BLaER1 treated with 17β-estradiol and CSF1 and Interleukin-3, amounts not matched to agents 10 nM and 100 nM (cell line): ENCODE data around the gene FTCDNL1.

Experiments
- H3K27ac ChIP-seq, 11 experiments: shearing (Covaris generic); formaldehyde crosslinking; 2 replicates each; pipeline ENCODE4 v1.8.1; 2022
- H3K27me3 ChIP-seq, 11 experiments: shearing (Covaris generic); formaldehyde crosslinking; 2 replicates each; pipeline ENCODE4 v1.8.1; 2022
- H3K36me3 ChIP-seq, 11 experiments: shearing (Covaris generic); formaldehyde crosslinking; 2 replicates each; pipeline ENCODE4 v1.8.1; 2022
- H3K4me1 ChIP-seq, 10 experiments: shearing (Covaris generic); formaldehyde crosslinking; 2 replicates each; pipeline ENCODE4 v1.8.1; 2022
- H3K4me2 ChIP-seq, 11 experiments: shearing (Covaris generic); formaldehyde crosslinking; 2 replicates each; pipeline ENCODE4 v1.8.1; 2022
- H3K4me3 ChIP-seq, 10 experiments: shearing (Covaris generic); formaldehyde crosslinking; 2 replicates each; pipeline ENCODE4 v1.8.1; 2022
- H3K9ac ChIP-seq, 11 experiments: shearing (Covaris generic); formaldehyde crosslinking; 2 replicates each; pipeline ENCODE4 v1.8.1; 2022
- H3K9me3 ChIP-seq, 11 experiments: shearing (Covaris generic); formaldehyde crosslinking; replicated peaks in 1 of 11; 2 replicates each; pipeline ENCODE4 v1.8.1; 2022
- H4K20me1 ChIP-seq, 11 experiments: shearing (Covaris generic); formaldehyde crosslinking; 2 replicates each; pipeline ENCODE4 v1.8.1; 2022
- Cebpa-rat ChIP-seq, 11 experiments: shearing (Covaris generic); IDR thresholded peaks; 2 replicates each; pipeline ENCODE4 v1.8.1; 2022

FTCDNL1 gene

DNA sequence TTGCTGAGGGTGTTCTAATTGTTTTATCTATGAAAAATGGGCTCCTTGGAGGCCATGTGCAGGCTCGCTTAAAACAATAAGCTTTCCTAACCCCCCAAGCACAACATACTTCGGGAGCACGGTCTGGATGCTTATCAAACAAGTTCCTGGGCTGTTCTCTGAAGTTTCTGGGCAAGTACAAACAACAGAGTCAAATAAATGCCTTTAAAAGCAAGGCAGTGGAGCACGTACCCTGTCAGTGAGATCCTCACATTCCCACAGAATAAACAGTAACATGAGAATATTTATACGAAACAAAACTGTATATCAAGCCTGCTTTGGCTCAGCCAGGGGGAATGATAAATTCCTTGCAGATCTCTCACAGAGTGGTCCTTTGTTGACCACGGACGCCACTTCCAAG lies 44.8 kb downstream of the FTCDNL1 start:
- Histone ChIP-seq H3K36me3 (no peaks in the 10 kb centered on the region), H4K20me1 (no peaks in the 10 kb centered on the region), H3K27ac (no peak overlapping the region), H3K27me3 (no peaks in the 10 kb centered on the region), H3K4me3 (no peak overlapping the region), H3K9me3 (peaks cover 0 to 8% (median 0%) of the 10 kb centered on the region in 11 experiments; a peak in 4 of 22 replicates), H3K9ac (no peak overlapping the region), H3K4me2 (no peak overlapping the region), H3K4me1 (peaks cover 0 to 8% (median 0%) of the 10 kb centered on the region in 10 experiments; a peak in 4 of 20 replicates)
- no peak for TF ChIP-seq Cebpa-rat (IDR thresholded peaks at IDR 0.05)

DNA sequence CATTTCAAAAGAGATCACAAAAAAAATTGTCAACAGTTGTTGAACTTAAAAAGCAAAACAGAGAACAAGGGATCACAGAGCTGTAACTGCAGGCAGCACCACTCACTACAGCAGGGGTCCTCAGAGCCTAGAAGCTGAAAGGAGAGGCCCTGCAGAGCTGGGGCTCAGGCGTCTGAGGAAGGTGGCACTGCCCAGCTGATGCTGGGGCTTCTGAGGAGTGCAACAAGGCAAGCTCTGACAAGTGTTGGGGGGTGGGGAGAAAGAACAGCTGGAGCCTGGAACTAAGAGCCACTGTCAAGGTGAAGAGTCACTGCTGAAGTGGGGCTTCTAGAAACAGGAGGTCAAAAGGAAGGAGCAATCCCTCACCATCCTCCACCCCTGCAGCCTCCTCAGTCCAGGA lies 46.2 kb downstream of the FTCDNL1 start:
- Histone ChIP-seq H3K9me3 (peaks cover 0 to 8% (median 0%) of the 10 kb centered on the region in 11 experiments; a peak in 4 of 22 replicates), H3K27me3 (no peaks in the 10 kb centered on the region), H3K36me3 (no peaks in the 10 kb centered on the region), H3K9ac (no peak overlapping the region), H3K27ac (no peak overlapping the region), H3K4me2 (peak overlapping the region in 5 of 11 experiments; percentile 0 to 25 (median 18); a peak in 4 of 22 replicates), H4K20me1 (no peaks in the 10 kb centered on the region), H3K4me3 (no peak overlapping the region), H3K4me1 (peaks cover 0 to 8% (median 0%) of the 10 kb centered on the region in 10 experiments; a peak in 2 of 20 replicates)
- TF ChIP-seq Cebpa-rat (IDR thresholded peaks at IDR 0.05), result no peak

DNA sequence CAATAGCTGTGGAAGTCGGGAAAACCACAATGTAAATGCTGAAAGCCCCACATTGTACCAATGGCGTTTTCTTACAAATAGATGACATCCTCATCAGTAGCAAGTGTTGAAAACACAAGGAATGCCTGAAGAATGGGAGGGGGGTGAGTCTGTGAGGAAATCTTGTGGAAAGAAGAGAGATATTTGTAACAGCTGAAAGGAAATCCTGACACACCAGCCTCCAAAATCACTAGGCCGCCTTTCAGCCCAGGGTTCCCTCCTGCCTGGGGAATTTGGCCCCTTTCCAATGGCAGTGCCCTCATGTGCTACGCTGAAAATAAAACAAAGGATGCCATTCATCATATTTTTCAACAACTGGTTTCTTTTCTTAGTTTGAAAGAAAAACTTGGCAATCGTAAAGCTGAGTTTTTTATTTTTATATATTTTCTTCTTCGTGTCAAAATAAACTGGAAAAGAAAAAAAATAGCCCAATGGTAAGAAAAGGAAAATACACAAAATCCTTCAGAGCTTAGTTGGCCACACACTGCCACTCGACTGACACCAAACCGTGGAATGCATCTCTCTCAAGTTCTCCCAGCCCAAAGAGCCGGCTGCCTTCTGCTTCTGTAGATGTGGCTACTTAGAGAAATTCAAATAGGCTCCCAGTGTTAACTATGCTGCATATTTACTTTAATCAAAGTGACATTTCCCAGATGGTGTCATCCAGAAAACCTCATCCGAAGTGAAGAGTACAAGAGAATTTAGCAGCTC lies 52.0 kb downstream of the FTCDNL1 start:
- no peaks in the 10 kb centered on the region for H3K27me3 ChIP-seq
- H4K20me1 ChIP-seq, result no peaks in the 10 kb centered on the region
- H3K27ac ChIP-seq, result no peak overlapping the region
- no peak overlapping the region for H3K9ac ChIP-seq
- H3K36me3 ChIP-seq, result no peaks in the 10 kb centered on the region
- H3K9me3 ChIP-seq, result no peaks in the 10 kb centered on the region
- no peak overlapping the region for H3K4me3 ChIP-seq
- no peak overlapping the region for H3K4me2 ChIP-seq
- no peak for TF ChIP-seq Cebpa-rat (IDR thresholded peaks at IDR 0.05)
- H3K4me1 ChIP-seq, result no peaks in the 10 kb centered on the region

DNA sequence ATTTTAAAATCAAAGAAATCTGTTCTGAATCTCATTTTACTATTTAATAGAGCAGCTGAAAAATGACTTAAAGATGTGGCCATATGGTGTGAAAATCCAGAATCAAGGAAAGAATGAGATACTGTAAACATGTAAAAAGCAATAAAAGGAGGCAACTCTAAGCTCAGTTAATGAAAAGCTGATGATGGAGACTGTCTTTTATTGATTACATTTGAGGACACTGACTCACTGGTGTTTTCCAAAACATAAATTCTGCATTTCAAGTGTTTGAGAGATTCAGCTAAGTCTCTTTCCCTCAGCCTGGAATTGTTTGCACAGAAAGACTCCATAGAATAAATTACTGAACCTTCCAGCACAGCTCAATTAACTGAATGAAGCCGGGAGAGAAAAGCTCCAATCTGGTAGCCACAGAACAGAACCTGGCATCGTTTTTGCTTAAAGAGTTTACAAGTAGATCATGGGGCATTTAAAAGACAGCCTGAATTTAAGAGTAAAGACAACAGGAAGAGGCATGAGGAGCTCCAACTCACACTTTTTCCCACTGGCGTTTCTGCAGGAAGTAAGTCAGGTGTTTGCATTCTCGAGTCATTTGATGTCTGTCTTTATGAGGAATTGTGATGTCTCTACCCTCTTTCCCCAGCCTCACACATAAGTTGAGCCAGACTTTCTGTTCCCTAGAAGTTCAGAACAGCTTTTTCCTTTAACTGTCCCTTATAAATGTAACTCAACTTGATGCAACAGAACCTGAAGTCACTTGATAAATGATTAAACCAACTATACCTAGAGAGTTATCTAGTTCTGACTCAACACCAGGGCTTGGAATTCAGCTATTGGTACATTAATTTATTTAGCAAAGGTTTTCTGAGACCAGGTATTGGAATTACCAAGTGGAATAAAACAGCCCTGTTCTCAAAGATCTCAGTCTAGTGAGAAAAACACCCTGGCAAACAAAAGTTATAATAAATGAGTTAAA lies 53.3 kb downstream of the FTCDNL1 start:
- Histone ChIP-seq H3K27ac (no peak overlapping the region), H3K9me3 (no peaks in the 10 kb centered on the region), H3K27me3 (no peaks in the 10 kb centered on the region), H3K4me3 (no peak overlapping the region), H3K9ac (no peak overlapping the region), H3K4me2 (no peak overlapping the region), H3K4me1 (no peaks in the 10 kb centered on the region), H4K20me1 (no peaks in the 10 kb centered on the region), H3K36me3 (no peaks in the 10 kb centered on the region)
- no peak for TF ChIP-seq Cebpa-rat (IDR thresholded peaks at IDR 0.05)

DNA sequence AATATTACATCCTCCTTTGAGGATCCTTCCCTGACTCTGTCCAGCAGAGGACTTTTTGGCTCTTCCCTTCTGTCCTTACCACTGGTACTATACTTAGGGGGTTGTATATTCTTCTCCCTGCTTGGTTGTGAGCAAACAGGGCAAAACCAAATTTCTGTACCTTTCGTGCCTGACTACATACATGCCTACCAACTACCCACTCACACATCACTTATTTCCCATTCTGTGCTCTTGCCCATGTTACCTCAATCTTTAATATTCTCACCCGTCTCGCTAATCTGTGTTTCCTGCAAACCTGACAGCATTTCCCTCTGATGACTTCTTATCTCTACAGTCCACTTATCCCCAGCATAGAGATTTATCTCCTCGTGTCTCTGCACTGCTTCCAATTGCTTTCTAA lies 58.6 kb downstream of the FTCDNL1 start:
- Histone ChIP-seq H3K27me3 (no peaks in the 10 kb centered on the region), H3K36me3 (no peaks in the 10 kb centered on the region), H3K4me2 (no peak overlapping the region), H3K4me1 (no peaks in the 10 kb centered on the region), H3K9ac (no peak overlapping the region), H3K4me3 (no peak overlapping the region), H3K9me3 (no peaks in the 10 kb centered on the region), H3K27ac (no peak overlapping the region), H4K20me1 (no peaks in the 10 kb centered on the region)
- TF ChIP-seq Cebpa-rat (IDR thresholded peaks at IDR 0.05), result no peak

DNA sequence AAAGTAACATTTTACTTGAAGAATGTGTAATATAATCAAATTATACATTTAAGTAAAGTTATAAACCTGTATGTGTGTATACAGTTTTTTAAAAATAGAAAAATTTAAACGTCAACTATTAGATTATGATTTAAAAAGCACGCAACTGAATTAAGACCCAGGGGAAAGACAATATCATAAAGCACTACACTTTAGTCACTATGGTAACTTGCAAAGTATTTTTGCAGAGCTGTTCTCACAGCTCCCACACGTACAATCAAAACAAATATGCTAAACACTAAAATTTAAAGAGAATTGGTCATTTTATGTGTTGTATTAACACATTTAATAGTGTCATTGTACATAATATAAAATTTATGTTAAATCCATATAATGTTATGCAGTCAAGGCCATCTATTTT lies 59.7 kb downstream of the FTCDNL1 start:
- no peak overlapping the region for H3K9ac ChIP-seq
- TF ChIP-seq Cebpa-rat (IDR thresholded peaks at IDR 0.05), result no peak
- no peak overlapping the region for H3K27ac ChIP-seq
- no peak overlapping the region for H3K4me2 ChIP-seq
- no peaks in the 10 kb centered on the region for H3K27me3 ChIP-seq
- no peak overlapping the region for H3K4me3 ChIP-seq
- H3K36me3 ChIP-seq, result no peaks in the 10 kb centered on the region
- no peaks in the 10 kb centered on the region for H3K4me1 ChIP-seq
- H3K9me3 ChIP-seq, result no peaks in the 10 kb centered on the region
- H4K20me1 ChIP-seq, result no peaks in the 10 kb centered on the region

DNA sequence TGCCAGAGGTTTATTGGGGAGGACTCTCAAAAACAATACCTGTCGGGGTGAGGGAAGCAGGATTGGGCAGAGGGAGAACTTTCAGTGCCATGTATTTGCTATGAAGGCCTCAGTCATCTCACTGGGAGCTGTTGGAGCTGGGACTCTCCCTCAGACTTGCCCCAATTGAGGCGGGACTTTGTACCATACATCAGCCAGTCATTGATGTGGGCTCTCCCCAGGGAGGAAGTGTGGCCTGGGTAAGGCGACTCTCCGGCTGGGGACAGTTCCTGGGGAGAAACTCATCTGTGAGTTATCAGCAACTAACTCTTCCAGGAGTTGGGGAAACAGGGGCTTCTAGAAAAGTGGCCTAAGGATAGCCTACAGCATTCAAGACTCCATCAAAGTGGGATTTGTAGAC lies 66.5 kb downstream of the FTCDNL1 start:
- no peaks in the 10 kb centered on the region for H3K27me3 ChIP-seq
- no peaks in the 10 kb centered on the region for H3K36me3 ChIP-seq
- no peak overlapping the region for H3K9ac ChIP-seq
- TF ChIP-seq Cebpa-rat (IDR thresholded peaks at IDR 0.05), result no peak
- H3K9me3 ChIP-seq, result peaks cover 0 to 6% (median 0%) of the 10 kb centered on the region in 11 experiments; a peak in 2 of 22 replicates
- H4K20me1 ChIP-seq, result no peaks in the 10 kb centered on the region
- peaks cover 0 to 9% (median 8%) of the 10 kb centered on the region in 10 experiments; a peak in 16 of 20 replicates for H3K4me1 ChIP-seq
- H3K4me3 ChIP-seq, result no peak overlapping the region
- peak overlapping the region in 10 of 11 experiments; percentile 5 to 62 (median 52); a peak in 18 of 22 replicates for H3K4me2 ChIP-seq
- no peak overlapping the region for H3K27ac ChIP-seq

DNA sequence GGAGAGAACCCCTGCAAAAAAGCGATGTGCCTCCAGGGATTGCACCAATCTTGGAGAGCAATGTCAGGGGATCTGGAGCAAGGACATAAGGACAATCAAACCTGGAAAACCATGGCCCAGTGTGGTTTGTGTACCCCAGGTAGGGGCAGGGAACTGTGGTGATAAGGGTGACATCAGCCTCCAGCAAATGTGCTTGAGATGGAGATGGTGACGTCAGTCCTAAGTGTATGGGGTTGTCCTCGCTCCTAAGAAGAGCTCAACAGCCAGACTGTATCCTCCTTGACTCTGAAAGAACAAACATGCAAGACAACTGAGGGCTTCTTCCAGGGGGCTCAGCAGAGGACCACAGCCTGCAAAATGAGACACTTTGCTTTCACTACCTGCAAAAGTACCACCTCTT lies 71.4 kb downstream of the FTCDNL1 start:
- H3K9ac ChIP-seq, result no peak overlapping the region
- no peak overlapping the region for H3K4me3 ChIP-seq
- H3K9me3 ChIP-seq, result peaks cover 0 to 6% (median 0%) of the 10 kb centered on the region in 11 experiments; a peak in 2 of 22 replicates
- no peak overlapping the region for H3K4me2 ChIP-seq
- H4K20me1 ChIP-seq, result no peaks in the 10 kb centered on the region
- H3K36me3 ChIP-seq, result no peaks in the 10 kb centered on the region
- H3K4me1 ChIP-seq, result peaks cover 0 to 9% (median 5%) of the 10 kb centered on the region in 10 experiments; a peak in 16 of 20 replicates
- H3K27ac ChIP-seq, result no peak overlapping the region
- no peak for TF ChIP-seq Cebpa-rat (IDR thresholded peaks at IDR 0.05)
- H3K27me3 ChIP-seq, result no peaks in the 10 kb centered on the region

DNA sequence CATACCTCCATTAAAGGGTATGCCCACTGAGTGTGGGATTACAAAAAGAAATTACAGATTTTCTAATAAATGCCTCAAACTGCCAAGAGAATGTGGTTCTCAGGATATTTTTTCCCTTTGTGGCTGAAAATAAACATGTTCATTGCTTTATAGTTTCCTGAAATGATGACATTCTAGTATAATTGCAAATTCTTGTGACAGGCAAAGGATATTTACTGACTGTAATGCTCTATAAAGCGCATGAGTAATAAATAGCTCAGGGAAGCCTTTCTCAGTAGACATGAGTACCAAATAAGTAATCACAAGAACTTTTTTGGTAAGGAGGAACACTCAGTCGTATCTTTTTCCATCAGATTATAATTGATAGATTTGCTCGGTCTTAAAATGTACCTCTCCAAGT lies 72.3 kb downstream of the FTCDNL1 start:
- Histone ChIP-seq H3K4me3 (no peak overlapping the region), H3K27ac (no peak overlapping the region), H3K27me3 (no peaks in the 10 kb centered on the region), H3K4me2 (no peak overlapping the region), H3K36me3 (no peaks in the 10 kb centered on the region), H3K4me1 (peaks cover 0 to 5% (median 0%) of the 10 kb centered on the region in 10 experiments; a peak in 1 of 20 replicates), H3K9me3 (peaks cover 0 to 6% (median 0%) of the 10 kb centered on the region in 11 experiments; a peak in 2 of 22 replicates), H3K9ac (no peak overlapping the region), H4K20me1 (no peaks in the 10 kb centered on the region)
- TF ChIP-seq Cebpa-rat (IDR thresholded peaks at IDR 0.05), result no peak
